LNCaP clone FGC (cell line): ENCODE data around the gene CACNB4.

Source experiments
- DNase-seq: peaks from one replicate; pipeline ENCODE4 v3.0.0-alpha.2; 2011; ENCODE audit warnings: low read depth
- H3K4me3 ChIP-seq: 2 replicates; pipeline ENCODE4 v1.5.1; 2011; ENCODE audit warnings: mild to moderate bottlenecking, low read depth, low read length, control low read depth
- CTCF ChIP-seq: IDR thresholded peaks from 2 replicates; pipeline ENCODE4 v1.5.1; 2012; ENCODE audit warnings: mild to moderate bottlenecking; ENCODE audit not compliant: control insufficient read depth, insufficient read depth; ENCODE audit errors: extremely low read depth

CACNB4 gene

GRCh38 chr2:151933266-151933804 lies 165.5 kb downstream of the CACNB4 start:
- H3K4me3 ChIP-seq: no peak overlapping the region
- DNase-seq: no peak
- TF ChIP-seq CTCF: no peak

- H3K4me3 ChIP-seq: no peak overlapping the region
- no peak for DNase-seq
- TF ChIP-seq CTCF: no peak
These were observed 167.1 kb downstream of the CACNB4 start for GRCh38 chr2:151931756-151932155.

- DNase-seq: peak; percentile 39
These were observed 167.7 kb downstream of the CACNB4 start for GRCh38 chr2:151931030-151931611.

GRCh38 chr2:151930042-151930441 lies 168.8 kb downstream of the CACNB4 start:
- H3K4me3 ChIP-seq: no peak overlapping the region
- no peak for DNase-seq
- no peak for TF ChIP-seq CTCF

More at GRCh38 chr2:151931030-151931611, 167.7 kb downstream of the CACNB4 start:
- no peak for TF ChIP-seq CTCF
- H3K4me3 ChIP-seq: no peak overlapping the region

- DNase-seq: peak; percentile 46
- no peak overlapping the region for H3K4me3 ChIP-seq
- no peak for TF ChIP-seq CTCF
These were observed 170.5 kb downstream of the CACNB4 start for GRCh38 chr2:151928380-151928779.

GRCh38 chr2:151927501-151928221 lies 171.2 kb downstream of the CACNB4 start:
- H3K4me3 ChIP-seq: no peak overlapping the region
- TF ChIP-seq CTCF: no peak
- no peak for DNase-seq
